HEK293T (cell line): ENCODE data around the gene MAGI2.

Source experiments
- CTCF ChIA-PET: fragments of 350-600 bp; formaldehyde crosslinking; extraction: SDS; loops from one replicate; lab custom pipeline; 2021; ENCODE audit warnings: antibody characterized with exemption, inconsistent platforms; lab: Yijun Ruan, JAX
- POLR2A ChIA-PET: fragments of 350-600 bp; formaldehyde crosslinking; extraction: SDS; loops from one replicate; lab custom pipeline; 2020; ENCODE audit warnings: antibody characterized with exemption, inconsistent platforms; lab: Yijun Ruan, JAX
- DNase-seq: peaks from one replicate; pipeline ENCODE4 v3.0.0; 2012; ENCODE audit warnings: mixed read lengths; ENCODE audit errors: extremely low spot score
- ARNT ChIP-seq: fragments of 450-650 bp; IDR thresholded peaks from 2 replicates; pipeline ENCODE4 v1.6.1; 2017; ENCODE audit warnings: mild to moderate bottlenecking
- BHLHE40 ChIP-seq: fragments of 450-650 bp; IDR thresholded peaks from 2 replicates; pipeline ENCODE4 v1.6.1; 2016; ENCODE audit warnings: mild to moderate bottlenecking, moderate library complexity, borderline replicate concordance
- CTBP1 ChIP-seq: fragments of 450-650 bp; IDR thresholded peaks from 2 replicates; pipeline ENCODE4 v1.6.1; 2016; ENCODE audit warnings: borderline replicate concordance
- ELF4 ChIP-seq: fragments of 450-650 bp; IDR thresholded peaks from 2 replicates; pipeline ENCODE4 v1.6.1; 2017; ENCODE audit warnings: antibody characterized with exemption
- FOXA1 ChIP-seq: fragments of 450-650 bp; IDR thresholded peaks from 2 replicates; pipeline ENCODE4 v1.6.1; 2016; ENCODE audit warnings: mild to moderate bottlenecking
- FOXK2 ChIP-seq: fragments of 450-650 bp; IDR thresholded peaks from 2 replicates; pipeline ENCODE4 v1.6.1; 2016; ENCODE audit warnings: mild to moderate bottlenecking
- FOXM1 ChIP-seq: fragments of 450-650 bp; IDR thresholded peaks from 2 replicates; pipeline ENCODE4 v1.6.1; 2017; ENCODE audit warnings: mild to moderate bottlenecking, borderline replicate concordance
- HDGF ChIP-seq: fragments of 450-650 bp; IDR thresholded peaks from 2 replicates; pipeline ENCODE4 v1.6.1; 2017; ENCODE audit warnings: antibody characterized with exemption, borderline replicate concordance
- L3MBTL2 ChIP-seq: fragments of 450-650 bp; conservative IDR thresholded peaks from 2 replicates; pipeline ENCODE4 v1.6.1; 2016; ENCODE audit warnings: mild to moderate bottlenecking
- LEF1 ChIP-seq: fragments of 450-650 bp; IDR thresholded peaks from 2 replicates; pipeline ENCODE4 v1.6.1; 2017; ENCODE audit warnings: mild to moderate bottlenecking, borderline replicate concordance
- NFRKB ChIP-seq: fragments of 450-650 bp; IDR thresholded peaks from 2 replicates; pipeline ENCODE4 v1.6.1; 2016; ENCODE audit warnings: mild to moderate bottlenecking, moderate library complexity
- SP1 ChIP-seq: fragments of 450-650 bp; IDR thresholded peaks from 2 replicates; pipeline ENCODE4 v1.6.1; 2017
- SUZ12 ChIP-seq: fragments of 450-650 bp; IDR thresholded peaks from 2 replicates; pipeline ENCODE4 v1.6.1; 2016; ENCODE audit warnings: mild to moderate bottlenecking
- TARDBP ChIP-seq: fragments of 450-650 bp; IDR thresholded peaks from 2 replicates; pipeline ENCODE4 v1.6.1; 2016
- ZNF384 ChIP-seq: fragments of 450-650 bp; IDR thresholded peaks from 2 replicates; pipeline ENCODE4 v1.6.1; 2016
- TF ChIP-seq, protein P1 (sequence below): fragments of 450-650 bp; IDR thresholded peaks from 2 replicates; pipeline ENCODE4 v1.6.1; 2016

MAGI2 gene

DNA sequence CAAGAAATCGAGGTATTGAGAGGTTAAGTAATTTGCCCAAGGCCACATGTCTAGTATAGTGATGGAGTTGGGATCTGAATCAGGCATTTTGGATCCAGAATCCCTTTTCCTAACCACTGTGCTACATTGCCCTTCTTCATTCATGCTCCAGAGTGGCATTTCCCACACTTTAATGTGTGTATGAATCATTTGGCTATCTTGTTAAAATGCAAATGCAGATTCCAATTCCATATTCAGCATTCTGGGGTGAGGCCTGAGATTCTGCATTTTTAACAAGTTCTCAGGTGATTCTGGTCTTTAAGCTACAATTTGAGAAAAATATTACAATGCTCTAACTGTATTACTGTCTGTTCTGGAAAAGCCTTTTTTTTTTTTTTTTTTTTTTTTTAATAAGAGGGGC, 1023.6 kb downstream of the MAGI2 start:
- ChIA-PET CTCF (no interaction called here), POLR2A (no interaction called here)
- DNase-seq = no peak
- TF ChIP-seq FOXM1 (no peak), ARNT (no peak), LEF1 (no peak), HDGF (no peak), TARDBP (no peak), FOXA1 (no peak), CTBP1 (no peak), L3MBTL2 (no peak), BHLHE40 (no peak), FOXK2 (no peak), SP1 (no peak), SUZ12 (no peak), ZNF384 (no peak), NFRKB (no peak), ELF4 (no peak)
- TF ChIP-seq, protein P1, sequence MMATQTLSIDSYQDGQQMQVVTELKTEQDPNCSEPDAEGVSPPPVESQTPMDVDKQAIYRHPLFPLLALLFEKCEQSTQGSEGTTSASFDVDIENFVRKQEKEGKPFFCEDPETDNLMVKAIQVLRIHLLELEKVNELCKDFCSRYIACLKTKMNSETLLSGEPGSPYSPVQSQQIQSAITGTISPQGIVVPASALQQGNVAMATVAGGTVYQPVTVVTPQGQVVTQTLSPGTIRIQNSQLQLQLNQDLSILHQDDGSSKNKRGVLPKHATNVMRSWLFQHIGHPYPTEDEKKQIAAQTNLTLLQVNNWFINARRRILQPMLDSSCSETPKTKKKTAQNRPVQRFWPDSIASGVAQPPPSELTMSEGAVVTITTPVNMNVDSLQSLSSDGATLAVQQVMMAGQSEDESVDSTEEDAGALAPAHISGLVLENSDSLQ = no peak

DNA sequence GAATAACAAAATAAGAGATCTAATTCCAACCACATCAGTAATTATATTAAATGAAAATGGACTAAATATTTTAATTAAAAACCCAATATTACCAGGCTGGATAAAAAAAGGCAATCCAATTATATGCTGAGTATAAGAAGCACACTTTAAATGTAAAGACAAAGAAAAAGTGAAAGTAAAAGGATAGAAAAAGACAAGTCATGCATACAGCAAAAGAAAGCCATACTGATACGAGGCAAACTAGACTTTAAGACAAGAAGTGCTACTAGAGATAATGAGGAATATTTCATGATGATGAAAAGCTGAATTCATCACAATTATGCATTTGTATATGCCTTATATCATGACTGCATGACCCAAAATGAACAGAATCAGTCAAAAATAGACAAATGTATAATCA, 1026.3 kb downstream of the MAGI2 start:
- POLR2A ChIA-PET = no interaction called here
- no peak for DNase-seq
- TF ChIP-seq BHLHE40 (no peak), HDGF (no peak), L3MBTL2 (no peak), SUZ12 (no peak), FOXK2 (no peak), FOXA1 (no peak), TARDBP (no peak), ZNF384 (no peak), LEF1 (no peak), NFRKB (no peak), SP1 (no peak)
- CTCF ChIA-PET = no interaction called here

DNA sequence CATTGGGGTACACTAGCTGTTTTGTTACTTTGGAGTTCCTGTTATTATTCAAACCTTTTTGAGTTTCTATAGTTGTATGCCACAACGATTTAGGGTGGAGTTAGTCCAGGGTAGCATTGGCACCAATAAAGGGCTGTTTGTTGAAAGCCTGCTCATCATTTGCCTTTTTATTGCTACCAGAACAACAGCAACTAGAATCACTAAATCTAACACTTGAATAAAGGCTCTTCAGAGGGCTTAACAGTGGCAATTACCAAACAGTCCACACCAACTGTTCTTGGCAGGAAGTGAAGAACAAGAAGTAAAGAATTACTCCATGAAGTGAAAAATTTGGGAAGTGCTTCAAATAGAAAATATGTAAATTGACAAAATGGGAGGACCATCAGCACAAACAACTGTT, 1033.5 kb downstream of the MAGI2 start:
- no peak for TF ChIP-seq TARDBP
- POLR2A ChIA-PET = no interaction called here
- CTCF ChIA-PET = no interaction called here
- DNase-seq = no peak

DNA sequence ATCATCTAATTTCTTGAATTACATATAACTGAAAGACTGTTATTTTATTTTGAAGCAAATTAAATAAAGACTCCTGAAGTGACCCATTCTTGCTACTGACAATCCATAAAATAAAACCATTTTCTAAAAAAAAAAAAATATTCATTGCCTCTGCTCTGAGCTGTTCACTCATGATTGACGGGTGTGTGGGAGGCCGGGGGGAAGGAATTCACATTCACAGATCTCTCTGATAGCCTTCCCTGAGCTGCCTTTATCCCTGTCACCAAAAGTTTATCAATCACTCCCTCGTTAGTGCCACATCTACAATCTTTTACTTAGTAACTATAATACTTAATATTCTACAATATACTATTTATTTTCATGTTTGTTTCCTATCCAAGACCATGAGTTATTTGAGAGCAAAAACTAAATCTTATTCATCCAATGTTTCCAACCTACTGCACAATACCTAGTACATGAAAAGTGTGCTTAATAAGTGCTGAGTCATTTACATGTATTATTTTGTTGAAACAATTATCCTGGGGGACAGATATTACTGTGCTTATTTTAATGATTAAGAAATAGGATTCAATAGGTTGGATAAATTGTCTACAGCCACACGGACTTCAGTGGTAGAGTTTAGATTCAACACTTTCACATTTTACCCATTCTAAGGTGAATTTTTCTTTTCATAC, 1036.2 kb downstream of the MAGI2 start:
- TF ChIP-seq FOXA1 = no peak
- TF ChIP-seq ARNT = no peak
- no peak for TF ChIP-seq L3MBTL2
- TF ChIP-seq, protein P1 = no peak
- TF ChIP-seq HDGF = no peak
- no peak for TF ChIP-seq BHLHE40
- no peak for TF ChIP-seq NFRKB
- no peak for TF ChIP-seq TARDBP
- no peak for TF ChIP-seq CTBP1
- no peak for TF ChIP-seq SUZ12
- no peak for TF ChIP-seq LEF1
- no peak for TF ChIP-seq SP1
- no peak for TF ChIP-seq FOXK2
- no peak for TF ChIP-seq ZNF384
- TF ChIP-seq FOXM1 = no peak
- TF ChIP-seq ELF4 = no peak
- ChIA-PET POLR2A (no interaction called here), CTCF (interaction anchor here (0.6 kb wide), 1 partner anchor 1928 kb away, joined by 3 read pairs; no protein-coding TSS in a partner anchor)
- DNase-seq = no peak

DNA sequence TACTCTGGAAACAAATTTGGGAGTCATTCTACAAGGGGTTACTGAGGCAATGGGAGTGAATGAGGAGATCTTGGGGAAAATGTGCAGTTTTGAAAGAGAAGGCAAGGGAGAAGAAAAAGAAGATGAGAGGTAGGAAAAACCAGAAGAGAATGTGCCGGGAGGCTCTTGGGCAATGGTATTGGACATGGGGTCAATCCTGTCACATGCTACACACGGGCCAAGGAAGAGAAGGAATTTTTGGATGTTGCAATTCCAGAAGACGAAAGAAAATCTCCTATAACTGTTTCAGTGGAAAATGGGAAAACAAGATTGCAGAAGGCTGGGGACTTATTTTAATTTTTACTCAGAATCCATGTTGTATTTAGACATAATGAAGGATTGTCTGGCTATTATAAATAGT, 1039.9 kb downstream of the MAGI2 start:
- POLR2A ChIA-PET = no interaction called here
- CTCF ChIA-PET = no interaction called here
- DNase-seq = no peak
- no peak for TF ChIP-seq BHLHE40
- no peak for TF ChIP-seq LEF1
- no peak for TF ChIP-seq FOXK2
- TF ChIP-seq L3MBTL2 = no peak
- TF ChIP-seq FOXM1 = no peak
- no peak for TF ChIP-seq NFRKB
- TF ChIP-seq TARDBP = no peak
- no peak for TF ChIP-seq CTBP1

DNA sequence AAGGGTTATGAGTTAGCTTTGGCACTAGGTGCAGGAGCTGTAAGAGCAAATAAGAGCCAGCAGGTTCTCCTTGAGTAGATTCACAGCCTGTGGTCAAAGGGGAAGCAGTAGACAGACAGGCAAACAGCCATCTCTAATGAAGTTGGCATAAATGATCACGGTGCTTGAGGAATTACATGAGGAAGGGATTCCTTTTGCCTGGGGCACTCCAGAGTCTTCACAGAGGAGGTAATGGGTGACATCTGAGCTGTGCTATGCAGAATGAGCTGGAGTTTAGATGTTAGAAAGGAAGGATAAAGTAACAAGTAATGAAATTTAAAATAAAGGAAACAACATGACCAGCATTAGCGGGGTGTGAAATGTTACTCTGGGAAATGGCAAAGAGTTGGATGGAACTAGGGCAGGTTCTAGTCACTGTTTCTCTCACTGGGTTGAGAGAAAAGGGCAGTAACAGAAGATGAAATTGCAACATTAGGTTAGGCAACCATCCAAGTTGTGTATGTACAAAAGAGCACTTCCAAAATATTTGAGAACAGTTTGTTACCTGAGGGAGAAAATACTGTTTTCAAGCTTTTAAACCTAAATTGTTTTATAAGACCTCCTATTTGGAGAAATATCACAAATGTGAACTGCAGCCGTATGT, 1041.1 kb downstream of the MAGI2 start:
- CTCF ChIA-PET = no interaction called here
- no peak for TF ChIP-seq ZNF384
- DNase-seq = no peak
- POLR2A ChIA-PET = no interaction called here

DNA sequence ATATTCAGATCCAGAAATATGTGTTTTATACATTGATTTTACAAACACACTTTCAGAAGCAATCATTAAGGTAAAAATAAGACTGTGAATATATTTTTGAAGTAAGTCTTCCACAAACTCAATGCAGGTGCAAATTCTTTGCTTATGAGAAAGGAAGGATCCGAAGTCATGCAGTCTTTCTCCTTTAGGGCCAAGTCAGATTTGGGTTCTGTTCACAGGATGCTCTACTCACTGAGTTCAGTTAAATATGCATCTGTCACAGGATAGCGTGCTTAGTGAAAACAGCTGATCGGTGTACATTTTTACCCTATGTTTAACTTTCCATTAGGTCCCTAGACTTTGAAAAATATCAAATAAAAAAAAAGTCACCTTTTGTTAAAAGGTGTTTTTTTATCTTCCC, 1046.4 kb downstream of the MAGI2 start:
- no peak for DNase-seq
- no peak for TF ChIP-seq SP1
- TF ChIP-seq SUZ12 = no peak
- no peak for TF ChIP-seq NFRKB
- TF ChIP-seq LEF1 = no peak
- TF ChIP-seq FOXK2 = no peak
- TF ChIP-seq BHLHE40 = no peak
- TF ChIP-seq L3MBTL2 = no peak
- TF ChIP-seq FOXA1 = no peak
- TF ChIP-seq ARNT = no peak
- no peak for TF ChIP-seq TARDBP
- no peak for TF ChIP-seq FOXM1
- no peak for TF ChIP-seq ELF4
- no peak for TF ChIP-seq HDGF
- TF ChIP-seq CTBP1 = no peak
- ChIA-PET POLR2A (no interaction called here), CTCF (no interaction called here)
